Sigmoid colon (tissue), 7 donors: ENCODE results near the gene ZBTB3. TPM values are rescaled to one million over a fixed set of nuclear protein-coding genes. Genes with fewer than 3 reads are reported as not detected.

Experiments used
- DNase-seq: peaks from one replicate; pipeline ENCODE4 v3.0.0-alpha.2; 2019
- H3K27ac ChIP-seq, 4 donors: fragments of 200-600 bp; sonication (generic); one replicate each; pipeline ENCODE4 v1.5.1; 2016 to 2019; ENCODE audit warnings: mild to moderate bottlenecking in 1 of 4
- H3K27me3 ChIP-seq, 3 donors: fragments of 200-600 bp; sonication (generic); one replicate each; pipeline ENCODE4 v1.5.1; 2019; ENCODE audit warnings: mild to moderate bottlenecking in 1 of 3
- H3K36me3 ChIP-seq, 4 donors: fragments of 200-600 bp; sonication (generic); one replicate each; pipeline ENCODE4 v1.5.1; 2016 to 2019
- H3K4me1 ChIP-seq, 4 donors: fragments of 200-600 bp; sonication (generic); one replicate each; pipeline ENCODE4 v1.5.1; 2017 to 2019
- H3K4me3 ChIP-seq, 4 donors: fragments of 200-600 bp; sonication (generic); one replicate each; pipeline ENCODE4 v1.5.1; 2017 to 2019; ENCODE audit warnings: mild to moderate bottlenecking in 2 of 4, moderate library complexity in 1 of 4
- H3K9me3 ChIP-seq, 4 donors: fragments of 200-600 bp in 3 of 4; sonication (generic) in 3 of 4; one replicate each; pipeline versions ENCODE4 v1.5.1 to v1.6.1; 2013 to 2019
- CTCF ChIP-seq, 4 experiments: fragments of 450-650 bp in 3 of 4; fragments of 200-600 bp in 1 of 4; IDR thresholded peaks; one replicate each; pipeline ENCODE4 v1.5.1; 2016 to 2019; ENCODE audit warnings: antibody characterized with exemption in 4 of 4, mild to moderate bottlenecking in 3 of 4, moderate library complexity in 2 of 4
- EP300 ChIP-seq, 4 donors: sonication (generic); formaldehyde crosslinking; IDR thresholded peaks; one replicate each; pipeline ENCODE4 v1.6.1; 2017; ENCODE audit warnings: antibody characterized with exemption in 4 of 4
- POLR2A ChIP-seq, 2 donors: fragments of 450-650 bp; IDR thresholded peaks; one replicate each; pipeline ENCODE4 v1.6.1; 2016; ENCODE audit warnings: antibody characterized with exemption in 2 of 2, mild to moderate bottlenecking in 2 of 2, moderate library complexity in 2 of 2
- POLR2AphosphoS5 ChIP-seq, 4 donors: sonication (generic); formaldehyde crosslinking; IDR thresholded peaks; one replicate each; pipeline ENCODE4 v1.6.1; 2017; ENCODE audit warnings: antibody characterized with exemption in 4 of 4
- WGBS, 2 donors: extraction: QIAGEN DNeasy Blood & Tissue Kit; methylation state at CpG; one replicate each; pipeline ENCODE4 v1.1.7; 2013; 5-methylcytosine and 5-hydroxymethylcytosine counted together
- intact Hi-C: fragments of 100-400 bp; cut with DNase I; formaldehyde crosslinking; loops from one replicate; pipeline ENCODE4 v1.15.1; 2023
- polyA plus RNA-seq, 3 donors: library from polyadenylated mRNA; stranded (reverse); fragments of 200-250 nt; gene quantifications; one replicate each; pipeline ENCODE4 v1.2.3, GENCODE V29; 2013
- total RNA-seq, 4 donors: library from RNA; depleted of rRNA; stranded (reverse); fragments of >200 nt; gene quantifications; one replicate each; pipeline ENCODE4 v1.1.0, GENCODE V29; 2016
- donor health status: healthy with polysubstance abuse.
- donor health status: Bipolar disorder and iron deficiency.
- donor health status: healthy.

The ZBTB3 gene
- total and polyA plus RNA-seq, 7 donors = 1.2 to 12.1 (median 6.6) TPM

- no peaks in the 10 kb centered on the region for H3K9me3 ChIP-seq
- DNase-seq = peak; percentile 99
- TF ChIP-seq EP300 (IDR thresholded peaks at IDR 0.05) (peak in 2 of 4 donors; percentile 12 to 62), POLR2AphosphoS5 (IDR thresholded peaks at IDR 0.05) (peak; percentile 97 to 100 (median 100)), CTCF (IDR thresholded peaks at IDR 0.05) (peak in 1 of 4 experiments; percentile 16), POLR2A (IDR thresholded peaks at IDR 0.05) (peak; percentile 96 to 98)
- intact Hi-C loops = loop anchor here (5.0 to 10.0 kb wide), 2 partner anchors 55 to 978 kb away; partner anchors contain the start of gene ZFTA
- 0% methylated on average over 88 of the region's 88 CpGs for WGBS, 2 donors
- H3K27ac ChIP-seq = peak within 1 kb of the TSS; percentile 94 to 100 (median 97)
- H3K36me3 ChIP-seq = peaks cover 0 to 38% (median 9%) of the 10 kb centered on the region in 4 donors
- H3K4me3 ChIP-seq = peak within 1 kb of the TSS; percentile 85 to 99 (median 92)
- H3K4me1 ChIP-seq = peaks cover 0 to 47% (median 41%) of the 10 kb centered on the region in 4 donors
- no peaks in the 10 kb centered on the region for H3K27me3 ChIP-seq
Measured at GRCh38 chr11:62787005-62787759, 33.2 kb upstream of the ZBTB3 start, which contains the start of gene TMEM179B. Gene TMEM179B, plus strand, starts transcription at chr11:62787402. Its CDS starts 30 bp downstream, at chr11:62787432.

- TF ChIP-seq CTCF (IDR thresholded peaks at IDR 0.05) (peak; percentile 95 to 97 (median 96)), POLR2A (IDR thresholded peaks at IDR 0.05) (no peak), POLR2AphosphoS5 (IDR thresholded peaks at IDR 0.05) (peak in 2 of 4 donors; percentile 6 to 44), EP300 (IDR thresholded peaks at IDR 0.05) (no peak)
Measured at GRCh38 chr11:62786318-62787004, 32.5 kb upstream of the ZBTB3 start.

GRCh38 chr11:62782753-62783152 lies 28.8 kb upstream of the ZBTB3 start:
- no peak for DNase-seq
- 97 to 98% methylated on average over 7 of the region's 7 CpGs for WGBS, 2 donors
- intact Hi-C loops = loop anchor here (10.0 kb wide), 1 partner anchor 982 kb away; the partner anchor contains the start of gene ZFTA
- H3K36me3 ChIP-seq = peaks cover 0 to 52% (median 6%) of the 10 kb centered on the region in 4 donors
- no peak for TF ChIP-seq CTCF (IDR thresholded peaks at IDR 0.05)
- H3K27me3 ChIP-seq = no peaks in the 10 kb centered on the region
- H3K9me3 ChIP-seq = no peaks in the 10 kb centered on the region
- H3K27ac ChIP-seq = no peak overlapping the region
- H3K4me3 ChIP-seq = no peak overlapping the region
- H3K4me1 ChIP-seq = peaks cover 0 to 12% (median 10%) of the 10 kb centered on the region in 4 donors

More at GRCh38 chr11:62786318-62787004, 32.5 kb upstream of the ZBTB3 start:
- peak overlapping the region; percentile 85 to 99 (median 92) for H3K4me3 ChIP-seq
- no peaks in the 10 kb centered on the region for H3K9me3 ChIP-seq
- H3K27me3 ChIP-seq = no peaks in the 10 kb centered on the region
- DNase-seq = peak; percentile 95
- 1% methylated on average over 51 of the region's 51 CpGs for whole genome bisulfite sequencing, 2 donors
- peaks cover 0 to 42% (median 10%) of the 10 kb centered on the region in 4 donors for H3K36me3 ChIP-seq
- H3K4me1 ChIP-seq = peaks cover 0 to 44% (median 38%) of the 10 kb centered on the region in 4 donors
- intact Hi-C loops = loop anchor here (1.0 to 10.0 kb wide), 5 partner anchors 15 to 978 kb away; partner anchors contain the start of genes SLC3A2, TAF6L and ZFTA
- peak overlapping the region; percentile 94 to 100 (median 97) for H3K27ac ChIP-seq

GRCh38 chr11:62778441-62778840 lies 24.5 kb upstream of the ZBTB3 start:
- Histone ChIP-seq H3K4me1 (no peaks in the 10 kb centered on the region), H3K36me3 (peaks cover 0 to 72% (median 26%) of the 10 kb centered on the region in 4 donors), H3K4me3 (no peak overlapping the region), H3K9me3 (no peaks in the 10 kb centered on the region), H3K27me3 (no peaks in the 10 kb centered on the region), H3K27ac (no peak overlapping the region)
- TF ChIP-seq EP300 (IDR thresholded peaks at IDR 0.05) (no peak), POLR2A (IDR thresholded peaks at IDR 0.05) (no peak), POLR2AphosphoS5 (IDR thresholded peaks at IDR 0.05) (no peak), CTCF (IDR thresholded peaks at IDR 0.05) (no peak)
- 92 to 97% methylated on average over 3 of the region's 3 CpGs for WGBS, 2 donors
- DNase-seq = no peak
- intact Hi-C loops = no loop called here
